ENCODE data around the gene RXRA. TPM values are rescaled to one million over a fixed set of nuclear protein-coding genes. Genes with fewer than 3 reads are reported as not detected.

RXRA gene
- total and polyA plus RNA-seq, 9 donors: 12.4 to 82.2 (median 70.6) TPM

DNA sequence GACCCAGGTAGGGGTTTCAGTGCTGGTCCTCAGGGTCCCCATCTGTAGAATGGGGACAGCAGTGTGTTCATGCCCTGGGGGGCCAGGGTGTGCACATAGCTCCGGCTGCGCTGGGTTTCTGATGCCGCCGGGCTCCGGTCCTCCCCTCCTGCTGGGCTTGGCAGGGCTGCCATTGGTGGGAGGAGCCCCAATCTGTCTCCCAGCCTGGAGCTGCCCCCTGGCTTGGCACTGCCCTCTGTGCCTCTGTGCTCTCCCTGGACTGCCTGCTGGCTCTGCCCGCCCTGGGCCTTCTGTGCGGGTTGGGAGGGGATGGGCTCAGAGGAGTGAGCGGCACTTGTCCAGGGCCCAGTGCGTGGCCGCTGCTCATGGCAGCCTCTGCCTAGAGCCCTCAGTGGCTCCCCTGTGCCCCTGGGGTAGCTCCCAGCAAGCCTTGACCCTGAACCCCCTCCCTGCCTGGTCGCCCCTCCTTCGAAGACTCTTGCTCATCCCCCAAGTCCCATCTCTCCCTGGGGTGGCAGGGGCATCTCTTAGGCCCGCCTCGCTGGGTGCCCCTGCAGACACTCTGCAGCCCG, 35.7 kb downstream of the RXRA start:
- Histone ChIP-seq H3K4me3 (no peak overlapping the region), H3K36me3 (no peaks in the 10 kb centered on the region), H3K27me3 (no peaks in the 10 kb centered on the region), H3K9me3 (no peaks in the 10 kb centered on the region), H3K27ac (no peak overlapping the region), H3K4me1 (ENCODE audit: insufficient read depth) (peaks cover 21% of the 10 kb centered on the region)
- no peak for DNase-seq
- WGBS, 3 donors: 92 to 93% (median 93%) methylated on average over 15 of the region's 15 CpGs
- intact Hi-C loops (cut with DNase I): no loop called here
- no peak for TF ChIP-seq EP300 (IDR thresholded peaks at IDR 0.05)
- TF ChIP-seq POLR2A (IDR thresholded peaks at IDR 0.05): no peak
- TF ChIP-seq, protein P1, sequence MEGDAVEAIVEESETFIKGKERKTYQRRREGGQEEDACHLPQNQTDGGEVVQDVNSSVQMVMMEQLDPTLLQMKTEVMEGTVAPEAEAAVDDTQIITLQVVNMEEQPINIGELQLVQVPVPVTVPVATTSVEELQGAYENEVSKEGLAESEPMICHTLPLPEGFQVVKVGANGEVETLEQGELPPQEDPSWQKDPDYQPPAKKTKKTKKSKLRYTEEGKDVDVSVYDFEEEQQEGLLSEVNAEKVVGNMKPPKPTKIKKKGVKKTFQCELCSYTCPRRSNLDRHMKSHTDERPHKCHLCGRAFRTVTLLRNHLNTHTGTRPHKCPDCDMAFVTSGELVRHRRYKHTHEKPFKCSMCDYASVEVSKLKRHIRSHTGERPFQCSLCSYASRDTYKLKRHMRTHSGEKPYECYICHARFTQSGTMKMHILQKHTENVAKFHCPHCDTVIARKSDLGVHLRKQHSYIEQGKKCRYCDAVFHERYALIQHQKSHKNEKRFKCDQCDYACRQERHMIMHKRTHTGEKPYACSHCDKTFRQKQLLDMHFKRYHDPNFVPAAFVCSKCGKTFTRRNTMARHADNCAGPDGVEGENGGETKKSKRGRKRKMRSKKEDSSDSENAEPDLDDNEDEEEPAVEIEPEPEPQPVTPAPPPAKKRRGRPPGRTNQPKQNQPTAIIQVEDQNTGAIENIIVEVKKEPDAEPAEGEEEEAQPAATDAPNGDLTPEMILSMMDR (IDR thresholded peaks at IDR 0.05): no peak

GRCh38 chr9:134363450-134363849, 37.2 kb downstream of the RXRA start:
- DNase-seq: no peak
- intact Hi-C loops (cut with DNase I): no loop called here
- no peaks in the 10 kb centered on the region for H3K9me3 ChIP-seq
- TF ChIP-seq EP300 (IDR thresholded peaks at IDR 0.05) (no peak), POLR2A (IDR thresholded peaks at IDR 0.05) (no peak)
- TF ChIP-seq, protein P1 (IDR thresholded peaks at IDR 0.05): no peak
- no peak overlapping the region for H3K4me3 ChIP-seq
- H3K36me3 ChIP-seq: no peaks in the 10 kb centered on the region
- H3K27ac ChIP-seq: no peak overlapping the region
- H3K4me1 ChIP-seq (ENCODE audit: insufficient read depth): peaks cover 16% of the 10 kb centered on the region
- WGBS, 3 donors: 87 to 91% (median 87%) methylated on average over 14 to 16 of the region's 16 CpGs
- no peaks in the 10 kb centered on the region for H3K27me3 ChIP-seq

DNA sequence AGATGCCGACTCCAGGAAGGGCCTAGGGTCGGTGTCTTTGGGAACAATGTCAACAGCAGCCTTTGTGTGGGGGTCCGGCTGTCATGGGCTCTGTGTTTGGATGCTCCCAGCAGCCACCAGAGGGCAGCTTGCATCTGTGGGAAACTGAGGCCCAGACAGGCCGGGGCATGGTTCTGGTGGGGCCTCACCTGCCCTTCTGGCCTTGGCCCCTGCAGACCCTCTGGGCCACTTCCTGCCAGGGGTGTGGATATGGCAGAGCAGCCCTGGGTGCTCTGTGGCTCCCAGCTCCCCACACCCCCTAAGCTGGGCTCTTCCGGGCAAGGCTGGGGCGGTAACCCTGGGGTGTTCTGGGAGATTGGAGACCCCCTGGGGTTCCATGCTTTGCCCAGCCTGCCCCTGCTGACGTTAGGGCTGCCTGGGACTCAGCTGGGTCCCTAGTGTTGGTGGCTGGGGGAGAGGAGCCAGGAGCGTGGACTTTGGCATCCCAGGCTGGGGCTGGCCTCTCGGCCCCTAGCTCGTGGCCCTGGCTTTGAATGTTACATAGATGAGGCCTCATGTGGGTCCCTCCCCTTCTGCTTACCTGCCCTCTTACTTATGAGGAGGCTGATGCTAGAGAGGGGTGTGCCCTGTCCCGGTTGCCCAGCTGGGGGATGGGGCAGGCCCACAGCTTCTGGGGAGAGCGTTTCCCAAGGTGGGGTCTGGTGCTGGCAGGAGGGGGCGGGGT, 38.3 kb downstream of the RXRA start:
- Histone ChIP-seq H3K9me3 (no peaks in the 10 kb centered on the region), H3K36me3 (no peaks in the 10 kb centered on the region), H3K4me1 (ENCODE audit: insufficient read depth) (peaks cover 20% of the 10 kb centered on the region), H3K4me3 (no peak overlapping the region), H3K27ac (peak overlapping the region; percentile 43 to 71), H3K27me3 (no peaks in the 10 kb centered on the region)
- TF ChIP-seq, protein P1 (IDR thresholded peaks at IDR 0.05): no peak
- no peak for TF ChIP-seq EP300 (IDR thresholded peaks at IDR 0.05)
- no peak for TF ChIP-seq POLR2A (IDR thresholded peaks at IDR 0.05)
- DNase-seq: no peak
- intact Hi-C loops (cut with DNase I): loop anchor here in 1 of 4 donors (5.0 kb wide), 1 partner anchor 32 kb away; no protein-coding TSS in a partner anchor
- WGBS, 3 donors: 82 to 85% (median 83%) methylated on average over 10 to 13 of the region's 13 CpGs

DNA sequence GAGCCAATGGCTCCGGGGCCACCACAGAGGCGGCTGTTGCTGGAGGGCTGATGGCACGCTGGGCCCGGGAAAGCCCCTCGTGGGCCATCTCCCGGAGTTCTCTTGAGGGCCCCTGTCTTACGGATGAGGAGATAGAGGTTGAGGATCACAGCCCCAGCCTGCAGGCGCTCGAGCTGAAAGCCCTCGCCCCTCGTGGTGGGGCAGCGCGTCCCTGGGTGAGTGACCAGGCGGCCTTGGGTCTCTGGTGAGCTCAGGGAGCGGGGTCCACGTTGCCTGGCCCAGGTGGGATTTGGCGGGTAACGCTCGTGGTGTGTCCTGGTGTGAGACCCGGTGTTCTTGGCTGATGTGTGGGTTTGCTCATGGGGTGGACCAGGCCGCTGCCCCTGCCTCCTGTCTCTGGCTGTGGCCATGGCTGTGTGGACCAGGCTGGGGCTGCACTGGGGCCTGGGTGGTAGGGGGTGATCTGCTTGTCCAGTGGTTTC, 38.9 kb downstream of the RXRA start:
- no peaks in the 10 kb centered on the region for H3K9me3 ChIP-seq
- intact Hi-C loops (cut with DNase I): loop anchor here in 1 of 4 donors (5.0 kb wide), 1 partner anchor 33 kb away; no protein-coding TSS in a partner anchor
- TF ChIP-seq, protein P1 (IDR thresholded peaks at IDR 0.05): no peak
- TF ChIP-seq EP300 (IDR thresholded peaks at IDR 0.05) (no peak), POLR2A (IDR thresholded peaks at IDR 0.05) (no peak)
- 87 to 93% (median 87%) methylated on average over 18 to 21 of the region's 21 CpGs for WGBS, 3 donors
- no peaks in the 10 kb centered on the region for H3K36me3 ChIP-seq
- H3K27me3 ChIP-seq: no peaks in the 10 kb centered on the region
- DNase-seq: no peak
- no peak overlapping the region for H3K4me3 ChIP-seq
- H3K27ac ChIP-seq: peak overlapping the region; percentile 43 to 71
- peaks cover 26% of the 10 kb centered on the region for H3K4me1 ChIP-seq (ENCODE audit: insufficient read depth)
